Effector memory CD8-positive, alpha-beta T cell (primary cell): Measurements from ENCODE around the gene GPR107.

Source experiments
- ATAC-seq: fragments of 150-1000 bp; cut with Tn5 transposase; replicated peaks from 2 replicates; pipeline ENCODE4 v1.10.0; 2021; ENCODE audit warnings: mild to moderate bottlenecking, moderate library complexity
- DNase-seq, 3 experiments: peaks; one replicate each; pipeline ENCODE4 v3.0.0; 2021
- H3K27ac Mint-ChIP-seq, 2 donors: one replicate each; pipeline ENCODE4 v1.8.0; 2022; ENCODE audit warnings: mild to moderate bottlenecking in 2 of 2, mixed read lengths in 2 of 2, moderate library complexity in 2 of 2
- H3K27me3 Mint-ChIP-seq, 2 donors: one replicate each; pipeline ENCODE4 v1.8.0; 2022; ENCODE audit warnings: mixed read lengths in 2 of 2
- H3K36me3 Mint-ChIP-seq: one replicate; pipeline ENCODE4 v1.8.0; 2022; ENCODE audit warnings: mild to moderate bottlenecking, moderate library complexity, mixed read lengths; ENCODE audit not compliant: insufficient read depth
- H3K4me1 Mint-ChIP-seq, 2 donors: one replicate each; pipeline ENCODE4 v1.8.0; 2022; ENCODE audit warnings: low read depth in 2 of 2, mixed read lengths in 2 of 2
- H3K4me3 Mint-ChIP-seq, 2 donors: one replicate each; pipeline ENCODE4 v1.8.0; 2022; ENCODE audit warnings: mild to moderate bottlenecking in 2 of 2, mixed read lengths in 2 of 2, moderate library complexity in 2 of 2
- H3K9me3 Mint-ChIP-seq, 2 donors: one replicate each; pipeline ENCODE4 v1.8.0; 2022; ENCODE audit warnings: mixed read lengths in 2 of 2

Gene GPR107

DNA sequence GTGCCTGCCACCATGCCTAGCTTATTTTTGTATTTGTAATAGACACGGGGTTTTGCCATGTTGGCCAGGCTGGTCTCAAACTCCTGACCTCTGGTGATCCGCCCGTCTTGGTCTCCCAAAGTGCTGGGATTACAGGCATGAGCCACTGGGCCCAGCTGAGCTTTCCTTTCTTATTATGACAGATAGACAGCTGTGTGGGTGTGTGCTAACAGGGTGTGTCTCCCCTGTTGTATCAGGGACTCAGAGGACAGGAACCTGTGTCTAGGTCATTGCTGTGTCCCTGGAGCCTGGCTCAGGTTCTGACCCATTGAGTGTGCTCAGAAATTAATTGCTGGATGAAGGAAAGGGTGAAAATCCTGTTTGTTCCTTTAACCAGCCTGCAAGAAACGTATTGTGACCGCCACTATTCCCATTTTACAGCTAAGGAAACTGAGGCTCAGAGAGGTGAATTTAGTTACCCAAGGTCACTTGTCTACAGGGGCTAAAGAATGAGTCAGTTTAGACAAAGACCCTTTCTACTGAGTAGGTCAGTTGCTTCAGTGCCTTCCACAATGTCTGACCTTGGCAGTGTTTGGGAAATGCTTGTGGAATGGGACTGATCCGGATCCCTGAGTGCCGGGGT, 135.3 kb downstream of the GPR107 start:
- ATAC-seq (no peak), DNase-seq (no peak)
- H3K9me3 Mint-ChIP-seq, result no peaks in the 10 kb centered on the region
- peaks cover 7 to 9% of the 10 kb centered on the region in 2 donors for H3K27me3 Mint-ChIP-seq
- H3K4me3 Mint-ChIP-seq, result no peak overlapping the region
- peaks cover 2% of the 10 kb centered on the region for H3K36me3 Mint-ChIP-seq
- H3K4me1 Mint-ChIP-seq, result peaks cover 0 to 5% of the 10 kb centered on the region in 2 donors
- no peak overlapping the region for H3K27ac Mint-ChIP-seq
